Sigmoid colon (tissue), 7 donors: ENCODE data around the gene PTPRE. TPM values are rescaled to one million over a fixed set of nuclear protein-coding genes. Genes with fewer than 3 reads are reported as not detected.
"Not testable (repeated sequence)": the region's sequence is repeated elsewhere in the genome, so short reads cannot be mapped to it uniquely, and the experiment has no call there.

Experiments used
- DNase-seq: peaks from one replicate; pipeline ENCODE4 v3.0.0-alpha.2; 2019
- H3K27ac ChIP-seq, 4 donors: fragments of 200-600 bp; sonication (generic); one replicate each; pipeline ENCODE4 v1.5.1; 2016 to 2019; ENCODE audit warnings: mild to moderate bottlenecking in 1 of 4
- H3K27me3 ChIP-seq, 3 donors: fragments of 200-600 bp; sonication (generic); one replicate each; pipeline ENCODE4 v1.5.1; 2019; ENCODE audit warnings: mild to moderate bottlenecking in 1 of 3
- H3K36me3 ChIP-seq, 4 donors: fragments of 200-600 bp; sonication (generic); one replicate each; pipeline ENCODE4 v1.5.1; 2016 to 2019
- H3K4me1 ChIP-seq, 4 donors: fragments of 200-600 bp; sonication (generic); one replicate each; pipeline ENCODE4 v1.5.1; 2017 to 2019
- H3K4me3 ChIP-seq, 4 donors: fragments of 200-600 bp; sonication (generic); one replicate each; pipeline ENCODE4 v1.5.1; 2017 to 2019; ENCODE audit warnings: mild to moderate bottlenecking in 2 of 4, moderate library complexity in 1 of 4
- H3K9me3 ChIP-seq, 4 donors: fragments of 200-600 bp in 3 of 4; sonication (generic) in 3 of 4; one replicate each; pipeline versions ENCODE4 v1.5.1 to v1.6.1; 2013 to 2019
- EP300 ChIP-seq, 4 donors: sonication (generic); formaldehyde crosslinking; IDR thresholded peaks; one replicate each; pipeline ENCODE4 v1.6.1; 2017; ENCODE audit warnings: antibody characterized with exemption in 4 of 4
- POLR2A ChIP-seq, 2 donors: fragments of 450-650 bp; IDR thresholded peaks; one replicate each; pipeline ENCODE4 v1.6.1; 2016; ENCODE audit warnings: antibody characterized with exemption in 2 of 2, mild to moderate bottlenecking in 2 of 2, moderate library complexity in 2 of 2
- POLR2AphosphoS5 ChIP-seq, 4 donors: sonication (generic); formaldehyde crosslinking; IDR thresholded peaks; one replicate each; pipeline ENCODE4 v1.6.1; 2017; ENCODE audit warnings: antibody characterized with exemption in 4 of 4
- WGBS, 2 donors: extraction: QIAGEN DNeasy Blood & Tissue Kit; methylation state at CpG; one replicate each; pipeline ENCODE4 v1.1.7; 2013; 5-methylcytosine and 5-hydroxymethylcytosine counted together
- intact Hi-C: fragments of 100-400 bp; cut with DNase I; formaldehyde crosslinking; loops from one replicate; pipeline ENCODE4 v1.15.1; 2023
- polyA plus RNA-seq, 3 donors: library from polyadenylated mRNA; stranded (reverse); fragments of 200-250 nt; gene quantifications; one replicate each; pipeline ENCODE4 v1.2.3, GENCODE V29; 2013
- total RNA-seq, 4 donors: library from RNA; depleted of rRNA; stranded (reverse); fragments of >200 nt; gene quantifications; one replicate each; pipeline ENCODE4 v1.1.0, GENCODE V29; 2016
- TF ChIP-seq, protein P1 (sequence below), 4 experiments: fragments of 450-650 bp in 3 of 4; fragments of 200-600 bp in 1 of 4; IDR thresholded peaks; one replicate each; pipeline ENCODE4 v1.5.1; 2016 to 2019; ENCODE audit warnings: antibody characterized with exemption in 4 of 4, mild to moderate bottlenecking in 3 of 4, moderate library complexity in 2 of 4
- donor health status: healthy with polysubstance abuse.
- donor health status: Bipolar disorder and iron deficiency.
- donor health status: healthy.

Gene PTPRE
- total and polyA plus RNA-seq, 7 donors: 4.2 to 17.9 (median 11.9) TPM

DNA sequence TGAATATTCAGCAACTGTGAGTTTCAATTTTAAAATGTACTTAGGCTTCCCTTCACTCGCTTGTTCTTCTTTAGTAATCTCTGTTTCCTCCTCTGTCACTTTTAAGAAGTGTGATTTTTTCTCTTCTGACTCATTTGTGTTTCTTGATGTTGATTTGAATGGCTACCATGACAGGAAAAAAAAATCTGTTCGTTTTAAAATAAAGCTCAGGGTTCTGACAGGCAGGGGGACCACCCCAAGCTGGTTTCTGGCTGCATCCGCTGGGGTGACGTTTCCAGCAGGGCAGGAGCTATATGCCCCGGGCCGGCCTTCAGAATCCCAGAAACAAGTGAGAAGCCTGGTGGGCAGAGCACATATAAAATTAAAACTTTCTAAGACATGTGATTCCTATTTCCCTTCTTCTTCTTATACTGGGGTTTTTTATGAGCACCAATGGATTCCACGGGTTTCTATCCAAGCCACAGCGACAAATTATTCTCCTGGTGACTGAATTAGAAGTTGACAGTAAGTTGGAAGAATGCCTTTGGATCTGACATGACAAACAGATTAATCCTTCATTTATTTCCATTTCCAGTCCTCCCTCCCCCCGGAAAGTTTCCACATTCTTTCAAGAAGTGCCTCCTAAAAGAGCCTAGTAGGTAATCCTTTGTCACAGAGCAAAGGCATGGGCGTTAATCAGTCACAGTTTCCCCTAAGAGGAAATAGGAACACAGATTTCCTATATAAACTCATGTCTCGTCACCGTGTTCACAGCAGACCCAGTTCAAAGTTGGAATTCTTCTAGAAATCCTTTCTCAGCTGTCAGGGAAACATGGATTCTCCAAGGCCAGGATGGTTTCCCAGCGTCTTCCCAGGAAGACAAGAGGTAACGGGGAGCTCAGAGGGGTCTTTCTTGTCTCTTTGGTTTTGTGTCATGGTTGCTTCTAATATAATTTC lies 79.9 kb downstream of the PTPRE start:
- peak; percentile 42 for DNase-seq
- H3K4me3 ChIP-seq: no peak overlapping the region
- no peaks in the 10 kb centered on the region for H3K36me3 ChIP-seq
- peak overlapping the region; percentile 3 to 53 (median 19) for H3K27ac ChIP-seq
- peaks cover 0 to 5% (median 2%) of the 10 kb centered on the region in 4 donors for H3K4me1 ChIP-seq
- no peaks in the 10 kb centered on the region for H3K27me3 ChIP-seq
- TF ChIP-seq POLR2AphosphoS5 (IDR thresholded peaks at IDR 0.05) (no peak), EP300 (IDR thresholded peaks at IDR 0.05) (no peak), POLR2A (IDR thresholded peaks at IDR 0.05) (no peak)
- TF ChIP-seq, protein P1, sequence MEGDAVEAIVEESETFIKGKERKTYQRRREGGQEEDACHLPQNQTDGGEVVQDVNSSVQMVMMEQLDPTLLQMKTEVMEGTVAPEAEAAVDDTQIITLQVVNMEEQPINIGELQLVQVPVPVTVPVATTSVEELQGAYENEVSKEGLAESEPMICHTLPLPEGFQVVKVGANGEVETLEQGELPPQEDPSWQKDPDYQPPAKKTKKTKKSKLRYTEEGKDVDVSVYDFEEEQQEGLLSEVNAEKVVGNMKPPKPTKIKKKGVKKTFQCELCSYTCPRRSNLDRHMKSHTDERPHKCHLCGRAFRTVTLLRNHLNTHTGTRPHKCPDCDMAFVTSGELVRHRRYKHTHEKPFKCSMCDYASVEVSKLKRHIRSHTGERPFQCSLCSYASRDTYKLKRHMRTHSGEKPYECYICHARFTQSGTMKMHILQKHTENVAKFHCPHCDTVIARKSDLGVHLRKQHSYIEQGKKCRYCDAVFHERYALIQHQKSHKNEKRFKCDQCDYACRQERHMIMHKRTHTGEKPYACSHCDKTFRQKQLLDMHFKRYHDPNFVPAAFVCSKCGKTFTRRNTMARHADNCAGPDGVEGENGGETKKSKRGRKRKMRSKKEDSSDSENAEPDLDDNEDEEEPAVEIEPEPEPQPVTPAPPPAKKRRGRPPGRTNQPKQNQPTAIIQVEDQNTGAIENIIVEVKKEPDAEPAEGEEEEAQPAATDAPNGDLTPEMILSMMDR (IDR thresholded peaks at IDR 0.05): no peak
- intact Hi-C loops: no loop called here
- H3K9me3 ChIP-seq: no peaks in the 10 kb centered on the region
- 81 to 88% methylated on average over 14 of the region's 14 CpGs for WGBS, 2 donors

DNA sequence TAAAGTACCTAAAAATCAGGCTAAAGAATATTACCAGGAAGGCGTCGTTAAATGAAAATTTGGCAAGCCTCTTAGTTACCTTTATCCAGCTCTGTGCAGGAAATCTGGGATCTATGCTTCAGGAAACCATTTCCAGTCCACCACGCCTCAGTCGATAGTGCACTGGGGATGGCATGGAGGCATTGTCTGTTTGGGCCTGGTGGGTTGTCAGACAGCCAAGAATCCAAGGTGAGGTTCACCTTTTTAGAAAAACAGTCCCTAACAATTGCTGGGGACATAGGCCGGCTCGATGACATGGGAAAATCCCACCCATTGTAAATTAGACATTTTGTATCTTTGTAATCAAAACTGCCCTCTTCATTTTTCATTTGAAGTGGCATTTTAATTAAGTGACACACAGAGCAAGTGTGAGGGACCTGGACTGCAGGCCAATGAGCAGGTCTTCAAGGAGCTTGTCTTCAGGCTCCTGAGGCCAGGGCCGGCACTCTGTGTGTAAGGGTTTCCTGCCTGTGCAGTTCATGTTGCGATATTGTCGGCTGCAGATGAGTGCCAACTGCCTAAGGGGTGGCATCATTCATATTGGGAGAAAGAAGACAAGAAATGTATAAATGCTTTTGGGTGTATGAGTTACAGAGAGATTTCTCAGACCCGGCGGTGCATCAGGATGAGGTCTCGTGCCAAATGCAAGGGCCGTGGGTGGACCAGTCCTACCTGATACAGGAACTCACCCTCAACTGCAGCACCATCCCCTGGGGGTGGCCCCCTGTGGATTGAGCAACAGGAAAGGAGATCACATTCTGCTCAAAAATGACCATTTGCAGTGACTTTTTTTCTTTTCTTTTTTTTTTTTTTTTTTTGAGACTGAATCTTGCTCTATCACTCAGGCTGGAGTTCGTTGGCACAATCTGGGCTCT lies 80.8 kb downstream of the PTPRE start:
- Histone ChIP-seq H3K4me1 (peaks cover 0 to 7% (median 2%) of the 10 kb centered on the region in 4 donors), H3K27ac (peak overlapping the region in 3 of 4 donors; percentile 4 to 53 (median 34)), H3K4me3 (no peak overlapping the region), H3K9me3 (no peaks in the 10 kb centered on the region), H3K36me3 (no peaks in the 10 kb centered on the region), H3K27me3 (no peaks in the 10 kb centered on the region)
- intact Hi-C loops: no loop called here
- WGBS, 2 donors: 92 to 95% methylated on average over 14 of the region's 14 CpGs
- no peak for TF ChIP-seq POLR2AphosphoS5 (IDR thresholded peaks at IDR 0.05)
- TF ChIP-seq POLR2A (IDR thresholded peaks at IDR 0.05): no peak
- TF ChIP-seq, protein P1 (IDR thresholded peaks at IDR 0.05): no peak
- TF ChIP-seq EP300 (IDR thresholded peaks at IDR 0.05): no peak
- peak; percentile 64 for DNase-seq

DNA sequence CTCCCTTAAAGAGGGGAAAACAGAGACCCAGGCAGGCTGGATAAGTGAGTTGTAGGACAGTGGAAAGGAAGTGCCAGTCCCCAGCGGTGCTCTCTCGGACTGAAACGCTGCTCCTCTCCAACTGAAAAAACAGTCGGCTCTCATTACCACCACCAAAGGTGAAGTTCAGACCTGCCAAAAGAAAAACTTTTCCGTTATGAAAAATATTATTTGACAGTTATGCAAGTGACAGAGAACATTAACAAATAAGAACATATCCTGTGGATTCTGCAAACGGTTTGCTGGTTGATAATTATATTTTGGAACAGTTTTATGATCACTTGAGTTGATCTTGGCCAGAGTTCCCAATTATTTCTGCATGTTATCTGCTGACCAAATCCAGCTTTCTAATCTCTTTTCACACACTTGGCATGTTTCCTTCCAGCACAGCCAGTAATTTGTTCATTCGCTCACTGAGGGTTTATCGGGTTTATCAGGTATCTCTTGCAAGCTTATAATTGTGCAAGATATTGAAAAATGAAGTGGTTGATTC lies 82.6 kb downstream of the PTPRE start:
- intact Hi-C loops: no loop called here
- H3K27me3 ChIP-seq: no peaks in the 10 kb centered on the region
- H3K4me1 ChIP-seq: peaks cover 0 to 7% (median 2%) of the 10 kb centered on the region in 4 donors
- peak overlapping the region; percentile 13 to 69 (median 64) for H3K27ac ChIP-seq
- H3K9me3 ChIP-seq: no peaks in the 10 kb centered on the region
- no peaks in the 10 kb centered on the region for H3K36me3 ChIP-seq
- H3K4me3 ChIP-seq: no peak overlapping the region
- DNase-seq: peak; percentile 61
- TF ChIP-seq, protein P1 (IDR thresholded peaks at IDR 0.05): no peak
- TF ChIP-seq EP300 (IDR thresholded peaks at IDR 0.05) (no peak), POLR2AphosphoS5 (IDR thresholded peaks at IDR 0.05) (no peak), POLR2A (IDR thresholded peaks at IDR 0.05) (no peak)
- WGBS, 2 donors: 11 to 28% methylated on average over 8 of the region's 8 CpGs

DNA sequence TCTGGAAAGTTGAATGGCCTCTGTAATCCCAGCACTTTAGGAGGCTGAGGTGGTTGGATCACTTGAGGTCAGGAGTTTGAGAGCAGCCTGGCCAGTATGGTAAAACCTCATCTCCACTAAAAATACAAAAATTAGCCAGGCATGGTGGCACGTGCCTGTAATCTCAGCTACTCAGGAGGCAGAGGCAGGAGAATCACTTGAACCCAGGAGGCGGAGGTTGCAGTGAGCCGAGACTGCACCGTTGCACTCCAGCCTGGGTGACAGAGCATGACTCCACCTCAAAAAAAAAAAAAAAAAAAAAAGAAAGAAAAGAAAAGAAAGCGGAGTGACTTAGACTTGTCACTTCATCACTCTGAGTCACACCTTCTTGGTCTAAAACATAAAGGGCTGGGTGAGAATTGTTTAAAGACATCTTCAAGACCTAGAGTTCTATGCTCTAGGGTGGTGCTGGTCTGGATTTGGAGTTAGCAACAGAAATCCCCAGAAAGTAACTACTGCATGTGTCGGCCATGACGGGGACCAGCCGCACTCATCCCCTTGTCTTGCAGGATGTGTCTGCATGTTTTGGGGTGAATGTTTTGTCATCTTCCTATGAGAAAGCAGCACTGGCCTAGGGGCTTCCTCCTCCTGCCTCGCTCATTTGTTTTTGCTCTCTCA lies 83.4 kb downstream of the PTPRE start:
- H3K9me3 ChIP-seq, H3K27me3 ChIP-seq, H3K4me3 ChIP-seq, H3K4me1 ChIP-seq, intact Hi-C loops, H3K36me3 ChIP-seq: not testable (repeated sequence)
- peak overlapping the region; percentile 13 to 69 (median 64) for H3K27ac ChIP-seq
- DNase-seq: peak; percentile 60
- 74 to 75% methylated on average over 9 of the region's 9 CpGs for WGBS, 2 donors
